ENCODE results near the gene RCN1.
"Not testable (repeated sequence)": the region's sequence is repeated elsewhere in the genome, so short reads cannot be mapped to it uniquely, and the experiment has no call there.

RCN1 gene

GRCh38 chr11:32080361-32080980 is 10.4 kb upstream of the RCN1 start:
- DNase-seq: no peak

- DNase-seq: no peak
Measured at GRCh38 chr11:32081129-32081641, 9.7 kb upstream of the RCN1 start.

GRCh38 chr11:32081901-32082300 is 9.0 kb upstream of the RCN1 start:
- DNase-seq: no peak

DNA sequence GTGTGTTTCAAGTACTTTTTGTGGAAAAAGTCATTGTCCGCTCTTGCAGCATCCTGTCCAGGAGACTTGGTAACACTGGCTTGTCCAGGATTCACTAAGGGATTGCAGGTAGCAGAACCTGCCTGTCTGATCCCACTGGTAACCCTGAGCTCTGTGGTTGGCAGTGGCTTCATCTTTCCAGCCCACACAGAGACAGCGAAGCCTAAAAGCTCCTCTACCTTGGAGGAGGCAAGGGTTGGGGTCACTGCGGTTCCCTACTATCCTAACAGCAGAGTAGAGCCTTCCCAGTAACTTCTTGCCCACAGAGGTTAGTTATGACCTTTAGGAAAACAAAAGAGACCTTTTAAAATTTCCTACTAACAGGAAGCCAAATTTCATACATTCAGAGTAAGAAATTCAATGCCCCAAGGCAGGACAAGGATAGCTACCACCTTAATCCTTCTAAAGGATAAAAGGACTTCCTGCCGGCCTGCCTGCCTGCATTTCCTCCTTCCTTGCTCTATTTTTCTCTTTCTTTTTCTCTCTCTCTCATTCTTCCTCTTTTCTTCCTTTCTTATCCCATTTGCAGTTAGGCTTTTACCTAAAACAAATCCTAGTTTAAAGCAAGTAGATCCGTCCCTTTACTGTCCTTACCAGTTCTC is 8.4 kb upstream of the RCN1 start:
- DNase-seq: no peak

- DNase-seq: no peak
Measured at GRCh38 chr11:32087597-32087996, 3.3 kb upstream of the RCN1 start.

- DNase-seq: no peak
Measured at GRCh38 chr11:32088117-32088941, 2.5 kb upstream of the RCN1 start.

DNA sequence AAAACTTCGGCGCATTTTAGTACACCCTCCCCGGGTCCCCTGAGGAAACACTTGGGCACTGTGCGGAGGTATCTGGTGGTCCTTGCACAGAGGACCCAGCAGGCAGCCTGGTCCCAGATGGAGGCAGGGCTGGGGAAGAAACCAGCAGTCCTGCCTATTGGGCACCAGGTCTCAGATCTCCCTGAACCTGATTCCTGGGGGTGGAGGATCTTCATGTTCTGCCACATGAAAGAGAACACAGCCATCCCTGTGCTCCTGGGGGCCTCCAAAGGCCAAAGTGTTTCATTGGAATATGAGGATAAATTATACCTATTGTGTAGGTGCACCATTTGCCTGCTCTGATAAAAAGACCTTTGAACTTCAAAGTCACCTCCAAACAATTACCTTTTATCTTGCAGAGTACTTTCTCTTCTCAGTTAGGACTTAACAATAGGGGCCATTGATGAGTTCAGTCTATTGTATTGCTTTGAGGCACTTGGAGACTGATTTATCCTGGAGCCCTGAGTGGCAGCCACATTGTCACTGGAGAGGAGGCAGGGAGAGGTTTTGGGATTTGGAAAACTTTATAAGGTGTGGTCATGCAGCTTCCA is 1.8 kb downstream of the RCN1 start:
- DNase-seq: no peak

GRCh38 chr11:32094923-32095322 is 4.0 kb downstream of the RCN1 start:
- no peak for DNase-seq

- DNase-seq: no peak
Measured at GRCh38 chr11:32098142-32098903, 7.4 kb downstream of the RCN1 start.

DNA sequence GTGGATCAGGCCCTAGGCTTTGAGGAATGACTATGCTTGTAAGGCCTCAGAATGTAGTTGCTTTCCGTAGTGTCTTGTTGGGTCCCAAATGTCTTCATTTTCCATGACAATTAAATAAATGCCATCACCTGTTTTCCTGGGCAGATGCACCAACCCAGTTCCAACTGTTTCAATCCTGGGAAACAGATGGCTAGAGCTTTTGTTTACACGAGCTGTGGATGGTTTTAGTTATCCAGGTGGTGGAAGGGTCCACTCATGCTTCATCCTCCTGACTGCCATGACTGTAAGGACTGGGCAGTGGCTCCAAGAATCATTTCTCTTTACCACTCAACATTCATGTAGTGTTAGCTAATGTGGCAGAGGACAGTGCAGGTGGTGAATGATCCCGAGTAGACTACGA is 8.6 kb downstream of the RCN1 start:
- DNase-seq: no peak

- DNase-seq: no peak
Measured at GRCh38 chr11:32100495-32100894, 9.6 kb downstream of the RCN1 start.

DNA sequence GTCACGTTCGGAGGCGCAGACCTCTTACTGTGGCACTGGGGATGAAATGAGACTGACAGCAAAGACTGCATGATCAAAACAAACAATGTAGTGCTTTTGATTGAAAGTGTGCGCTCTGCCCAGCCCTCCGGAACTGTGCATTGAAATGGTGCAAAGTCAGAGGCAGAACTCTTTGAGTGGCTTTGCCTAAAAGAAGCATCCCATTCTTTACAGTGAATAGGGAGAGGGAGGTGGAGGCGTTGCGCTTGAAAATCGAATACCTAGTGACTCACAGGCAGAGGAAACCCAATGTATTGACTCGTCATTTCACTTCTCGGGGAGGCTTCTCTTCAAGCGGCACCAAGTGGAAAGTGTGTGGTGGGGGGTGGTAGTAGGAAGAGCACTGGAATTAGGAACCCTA is 10.9 kb downstream of the RCN1 start:
- no peak for DNase-seq

- not testable (repeated sequence) for DNase-seq
Measured at GRCh38 chr11:32103121-32103719, 12.3 kb downstream of the RCN1 start.

DNA sequence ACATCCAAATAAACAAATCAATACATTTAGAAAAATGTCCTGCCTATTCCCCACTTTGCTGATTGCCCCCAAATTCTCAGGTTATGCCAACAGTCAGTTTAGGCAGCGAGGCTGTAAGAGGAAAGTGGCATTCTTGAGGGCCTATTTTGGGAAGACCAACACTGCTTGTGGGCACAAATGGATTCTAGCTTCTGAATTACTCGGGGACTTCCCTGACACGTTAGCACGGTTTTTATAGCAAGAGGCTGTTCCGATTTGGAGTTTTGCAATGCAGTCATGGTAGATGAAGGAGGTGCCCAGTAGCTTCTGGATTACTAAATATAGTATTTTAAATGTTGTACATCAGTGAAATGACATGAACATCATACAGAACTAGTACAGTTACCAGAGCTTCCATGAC is 13.1 kb downstream of the RCN1 start:
- no peak for DNase-seq

DNA sequence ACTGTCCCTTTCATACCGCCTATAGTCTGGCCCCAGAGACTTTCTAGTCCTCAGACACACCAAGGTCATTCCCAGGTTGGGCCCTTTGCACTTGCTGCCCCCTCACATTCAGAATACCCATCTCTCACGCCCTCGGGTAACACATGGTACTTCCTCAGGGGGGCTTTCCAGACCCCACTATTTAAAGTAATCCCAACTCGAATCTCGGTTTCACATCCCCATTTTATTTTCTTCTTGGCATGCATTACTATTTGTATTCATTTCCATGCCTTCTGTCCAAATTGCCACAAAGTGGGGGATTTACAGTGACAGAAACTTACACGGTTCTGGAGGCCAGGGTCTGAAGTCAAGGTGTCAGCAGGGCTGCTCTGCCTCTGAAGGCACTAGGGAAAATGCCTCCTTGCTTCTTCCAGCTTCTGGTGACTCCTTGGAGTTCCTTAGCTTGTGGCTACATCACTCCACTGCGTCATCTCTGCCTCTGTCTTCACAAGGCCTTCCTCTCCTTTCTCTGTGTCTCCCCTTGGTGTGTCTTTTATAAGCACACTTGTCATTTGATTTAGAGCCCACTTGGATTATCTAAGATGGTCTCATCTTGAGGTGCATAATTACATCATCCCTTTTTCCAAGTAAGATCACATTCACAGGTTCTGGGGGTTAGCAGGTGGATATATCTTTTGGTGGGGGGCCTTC is 15.1 kb downstream of the RCN1 start:
- no peak for DNase-seq

GRCh38 chr11:32107647-32108046 is 16.8 kb downstream of the RCN1 start:
- no peak for DNase-seq

- DNase-seq: no peak
Measured at GRCh38 chr11:32108576-32108975, 17.7 kb downstream of the RCN1 start.

- no peak for DNase-seq
Measured at GRCh38 chr11:32109138-32109537, 18.3 kb downstream of the RCN1 start.

DNA sequence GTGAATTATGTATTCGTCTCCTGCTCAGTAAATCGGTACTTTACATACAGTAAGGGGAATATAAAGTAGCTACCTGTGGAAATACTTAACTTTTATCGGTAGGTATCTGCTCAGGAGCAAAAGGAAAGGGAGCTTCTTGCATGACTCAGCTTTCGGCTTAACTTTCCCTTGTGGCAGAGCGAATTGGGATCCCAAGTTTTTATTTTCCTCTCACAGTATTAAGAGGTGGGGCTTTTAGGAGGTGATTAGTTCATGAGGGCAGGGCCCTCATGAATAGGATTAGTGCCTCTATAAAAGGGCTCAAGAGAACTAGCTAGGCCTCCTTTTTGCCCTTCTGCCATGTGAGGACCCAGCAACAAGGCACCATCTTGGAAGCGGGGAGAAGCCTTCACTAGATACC is 18.7 kb downstream of the RCN1 start:
- DNase-seq: no peak

- DNase-seq: no peak
Measured at GRCh38 chr11:32110795-32111194, 19.9 kb downstream of the RCN1 start.

- DNase-seq: no peak
Measured at GRCh38 chr11:32113200-32113919, 22.5 kb downstream of the RCN1 start.

All from CD4-positive, alpha-beta T cell treated with Interleukin-4 for 4 hours (primary cell).